Epithelial cell of umbilical artery (primary cell): ENCODE data around the gene CATSPER1. TPM values are rescaled to one million over a fixed set of nuclear protein-coding genes. Genes with fewer than 3 reads are reported as not detected.

Source experiments
- total RNA-seq: library from RNA; depleted of rRNA; stranded (reverse); fragments of >200 nt; gene quantifications from 2 replicates; pipeline ENCODE4 v1.2.3, GENCODE V29; 2014

The CATSPER1 gene
- under 0.01 and 0.61 TPM in 2 replicates for total RNA-seq

GRCh38 chr11:66026017-66026529 lies at the start of gene CATSPER1:
Gene CATSPER1, minus strand, starts transcription at chr11:66026479. Its CDS starts 100 bp downstream, at chr11:66026379.

GRCh38 chr11:66069715-66070603 lies 43.7 kb upstream of the CATSPER1 start, which contains the start of gene PACS1:
Gene PACS1, plus strand, starts transcription at chr11:66070272. Its CDS starts 215 bp downstream, at chr11:66070487.

GRCh38 chr11:66051766-66052663 lies 25.7 kb upstream of the CATSPER1 start, which contains the start of gene SF3B2:
Gene SF3B2, plus strand, starts transcription at chr11:66052364. Its CDS starts 21 bp downstream, at chr11:66052385.

GRCh38 chr11:66048547-66049323 lies 22.5 kb upstream of the CATSPER1 start, which contains the start of gene GAL3ST3:
Gene GAL3ST3, minus strand, starts transcription at chr11:66049161. Its CDS starts 3,746 bp downstream, at chr11:66045415.

GRCh38 chr11:66011785-66012303 lies 14.4 kb downstream of the CATSPER1 start, which contains the start of gene CST6:
Gene CST6, plus strand, starts transcription at chr11:66012008. Its CDS starts 37 bp downstream, at chr11:66012045.

GRCh38 chr11:66001942-66002647 lies 24.2 kb downstream of the CATSPER1 start, which contains the start of the genes BANF1 and EIF1AD:
Gene BANF1, plus strand, starts transcription at chr11:66002503. Its CDS starts 748 bp downstream, at chr11:66003251.
Gene EIF1AD, minus strand, starts transcription at chr11:66002157. Its CDS starts 1,768 bp downstream, at chr11:66000389.

Other genes with a start within 250 kb of the CATSPER1 start
- 6.8 and 8.1 TPM in 2 replicates for gene AP5B1, start 245.5 kb downstream of the CATSPER1 start, total RNA-seq
- gene OVOL1, start 239.4 kb downstream of the CATSPER1 start, total RNA-seq = not detected in 2 replicates
- 1.9 TPM in 1 of 2 replicates, not detected in the other for gene SNX32, start 192.5 kb downstream of the CATSPER1 start, total RNA-seq
- gene CFL1, start 168.3 kb downstream of the CATSPER1 start, total RNA-seq = 1,095 and 1,455 TPM in 2 replicates
- gene MUS81, start 166.0 kb downstream of the CATSPER1 start, total RNA-seq = 47.4 and 53.3 TPM in 2 replicates
- 15.3 and 20.5 TPM in 2 replicates for gene EFEMP2, start 153.7 kb downstream of the CATSPER1 start, total RNA-seq
- not detected in 2 replicates for gene CTSW, start 146.6 kb downstream of the CATSPER1 start, total RNA-seq
- 133 and 257 TPM in 2 replicates for gene FIBP, start 138.0 kb downstream of the CATSPER1 start, total RNA-seq
- 195 and 218 TPM in 2 replicates for gene CCDC85B, start 135.8 kb downstream of the CATSPER1 start, total RNA-seq
- gene FOSL1, start 126.1 kb downstream of the CATSPER1 start, total RNA-seq = 12.7 and 20.2 TPM in 2 replicates
- gene C11orf68, start 107.4 kb downstream of the CATSPER1 start, total RNA-seq = 13.3 and 15.7 TPM in 2 replicates
- 114 and 131 TPM in 2 replicates for gene DRAP1, start 107.1 kb downstream of the CATSPER1 start, total RNA-seq
- not detected in 2 replicates for gene TSGA10IP, start 81.0 kb downstream of the CATSPER1 start, total RNA-seq
- 33.5 and 74.5 TPM in 2 replicates for gene SART1, start 64.7 kb downstream of the CATSPER1 start, total RNA-seq
- 30.2 and 45.1 TPM in 2 replicates for gene EIF1AD, start 24.3 kb downstream of the CATSPER1 start, total RNA-seq
- gene BANF1, start 24.0 kb downstream of the CATSPER1 start, total RNA-seq = 28.6 and 41.9 TPM in 2 replicates
- not detected in 2 replicates for gene CST6, start 14.5 kb downstream of the CATSPER1 start, total RNA-seq
- gene GAL3ST3, start 22.7 kb upstream of the CATSPER1 start, total RNA-seq = not detected in 2 replicates
- 99.4 and 114 TPM in 2 replicates for gene SF3B2, start 25.9 kb upstream of the CATSPER1 start, total RNA-seq
- gene PACS1, start 43.8 kb upstream of the CATSPER1 start, total RNA-seq = 12.7 and 17.8 TPM in 2 replicates
- gene KLC2, start 231.2 kb upstream of the CATSPER1 start, total RNA-seq = 15.2 and 19.5 TPM in 2 replicates
- 65.0 and 70.5 TPM in 2 replicates for gene RAB1B, start 242.2 kb upstream of the CATSPER1 start, total RNA-seq